ENCODE measurements around the gene SCNN1B.
A peak's percentile ranks its signal among the peaks of the same experiment; 100 is the strongest.
"Not testable (repeated sequence)": the region's sequence is repeated elsewhere in the genome, so short reads cannot be mapped to it uniquely, and the experiment has no call there.

SCNN1B gene

DNA sequence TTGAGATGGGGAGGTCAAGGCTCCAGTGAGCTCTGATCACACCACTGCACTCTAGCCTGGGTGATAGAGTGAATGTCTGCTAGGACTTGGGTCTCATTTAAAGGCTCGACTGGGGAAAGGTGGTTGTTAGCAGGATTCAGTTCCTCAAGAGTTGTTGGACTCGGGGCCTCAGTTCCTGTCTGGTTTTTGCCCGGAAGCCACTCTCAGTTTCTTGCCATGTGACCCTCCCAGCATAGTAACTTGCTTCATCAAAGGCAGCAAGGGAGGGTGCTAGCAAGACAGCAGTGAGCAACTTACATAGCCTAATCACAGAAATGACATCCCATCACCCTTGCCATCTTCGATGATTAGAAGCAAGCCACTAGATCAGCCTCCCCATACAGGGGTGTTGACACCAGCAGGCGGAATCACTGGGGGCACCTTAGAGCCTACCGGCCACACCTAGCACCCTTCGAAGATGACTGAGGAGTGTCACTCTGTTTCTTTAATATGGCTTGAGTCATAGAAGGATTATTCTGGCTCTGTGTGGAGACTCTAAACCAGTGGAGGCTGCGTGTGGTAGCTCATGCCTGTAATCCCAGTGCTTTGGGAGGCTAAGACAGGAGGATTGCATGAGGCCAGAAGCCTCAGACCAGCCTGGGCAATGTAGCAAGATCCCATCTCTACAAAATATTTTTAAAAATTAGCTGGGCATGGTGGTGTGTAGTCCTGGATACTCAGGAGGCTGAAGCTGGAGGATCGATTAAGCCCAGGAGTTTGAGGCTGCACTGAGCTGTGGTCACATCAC is 13.2 kb upstream of the SCNN1B start:
- DNase-seq, result no peak

GRCh38 chr16:23290189-23291062 is 11.7 kb upstream of the SCNN1B start:
- no peak for DNase-seq

- DNase-seq, result no peak
These were observed 9.1 kb upstream of the SCNN1B start for GRCh38 chr16:23293016-23293415.

DNA sequence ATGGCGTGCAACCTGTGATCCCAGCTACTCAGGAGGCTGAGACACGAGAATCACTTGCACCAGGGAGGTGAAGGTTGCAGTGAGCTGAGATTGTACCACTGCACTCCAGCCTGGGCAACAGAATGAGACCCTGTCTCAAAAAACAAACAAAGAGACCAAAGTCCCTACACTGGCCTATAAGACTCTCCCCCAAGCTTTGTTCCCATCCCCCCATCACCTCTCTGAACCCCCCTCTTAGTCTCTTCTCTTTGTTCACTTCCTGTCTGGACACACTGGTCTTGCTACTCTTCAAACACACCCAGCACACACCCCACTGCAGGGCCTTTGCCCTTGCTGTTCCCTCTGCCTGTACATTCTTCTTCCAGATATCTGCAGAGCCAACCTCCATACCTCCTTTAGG is 7.8 kb upstream of the SCNN1B start:
- no peak for DNase-seq

GRCh38 chr16:23296994-23297393 is 5.1 kb upstream of the SCNN1B start:
- peak; percentile 34 for DNase-seq

GRCh38 chr16:23298290-23298915 is 3.7 kb upstream of the SCNN1B start:
- DNase-seq, result no peak

GRCh38 chr16:23299815-23300214 is 2.3 kb upstream of the SCNN1B start:
- not testable (repeated sequence) for DNase-seq

DNA sequence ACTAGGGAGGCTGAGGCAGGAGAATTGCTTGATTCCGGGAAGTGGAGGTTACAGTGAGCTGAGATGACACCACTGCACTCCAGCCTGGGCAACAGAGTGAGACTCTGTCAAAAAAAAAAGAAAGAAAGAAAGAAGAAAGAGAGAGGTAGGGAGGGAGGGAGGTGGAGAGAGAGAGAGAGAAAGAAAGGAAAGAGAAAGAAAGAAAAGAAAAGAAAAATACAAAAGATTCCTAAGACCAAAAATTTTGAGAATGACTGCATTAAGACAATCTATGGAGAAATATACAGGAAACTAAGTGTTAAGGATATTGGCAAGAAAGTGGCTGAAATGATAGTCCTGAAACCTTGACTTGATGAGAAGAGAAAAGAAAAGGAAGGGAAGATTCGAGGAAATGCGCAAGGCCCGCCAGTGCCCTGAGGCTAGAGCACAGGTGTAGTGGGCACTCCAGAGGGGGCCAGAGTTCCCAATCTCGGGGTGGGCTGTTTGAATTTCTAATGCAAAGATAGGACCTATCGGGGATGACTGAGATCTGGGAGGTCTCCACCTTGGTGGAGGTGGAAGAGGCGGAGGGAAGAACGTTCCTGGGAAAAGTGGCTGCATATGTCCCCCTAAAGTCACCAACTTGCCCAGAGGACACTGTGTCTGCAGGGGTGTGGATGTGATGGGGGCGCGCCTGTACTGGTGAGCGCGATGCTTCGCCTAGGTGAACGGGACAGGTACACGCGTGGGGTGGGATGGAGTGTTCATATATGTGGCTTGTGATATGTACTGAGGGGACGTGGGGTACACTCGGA is 654 bp upstream of the SCNN1B start:
- no peak for DNase-seq

DNA sequence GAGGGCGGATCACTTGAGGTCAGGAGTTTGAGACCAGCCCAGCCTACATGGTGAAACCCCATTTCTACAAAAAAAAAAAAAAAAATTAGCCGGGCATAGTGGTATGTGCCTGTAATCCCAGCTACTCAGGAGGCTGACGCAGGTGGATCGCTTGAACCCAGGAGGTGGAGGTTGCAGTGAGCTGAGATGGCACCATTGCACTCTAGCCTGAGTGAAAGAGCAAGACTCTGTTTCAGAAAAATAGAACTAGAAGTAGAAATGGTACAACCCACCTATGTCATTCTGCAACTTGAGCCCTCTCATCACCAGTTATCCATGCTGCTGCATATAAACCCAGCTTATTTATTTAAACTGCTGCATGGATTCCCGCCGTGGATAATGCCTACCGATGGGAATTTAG is 1.6 kb downstream of the SCNN1B start:
- DNase-seq, result no peak

GRCh38 chr16:23304620-23305019 is 2.5 kb downstream of the SCNN1B start:
- no peak for DNase-seq

DNA sequence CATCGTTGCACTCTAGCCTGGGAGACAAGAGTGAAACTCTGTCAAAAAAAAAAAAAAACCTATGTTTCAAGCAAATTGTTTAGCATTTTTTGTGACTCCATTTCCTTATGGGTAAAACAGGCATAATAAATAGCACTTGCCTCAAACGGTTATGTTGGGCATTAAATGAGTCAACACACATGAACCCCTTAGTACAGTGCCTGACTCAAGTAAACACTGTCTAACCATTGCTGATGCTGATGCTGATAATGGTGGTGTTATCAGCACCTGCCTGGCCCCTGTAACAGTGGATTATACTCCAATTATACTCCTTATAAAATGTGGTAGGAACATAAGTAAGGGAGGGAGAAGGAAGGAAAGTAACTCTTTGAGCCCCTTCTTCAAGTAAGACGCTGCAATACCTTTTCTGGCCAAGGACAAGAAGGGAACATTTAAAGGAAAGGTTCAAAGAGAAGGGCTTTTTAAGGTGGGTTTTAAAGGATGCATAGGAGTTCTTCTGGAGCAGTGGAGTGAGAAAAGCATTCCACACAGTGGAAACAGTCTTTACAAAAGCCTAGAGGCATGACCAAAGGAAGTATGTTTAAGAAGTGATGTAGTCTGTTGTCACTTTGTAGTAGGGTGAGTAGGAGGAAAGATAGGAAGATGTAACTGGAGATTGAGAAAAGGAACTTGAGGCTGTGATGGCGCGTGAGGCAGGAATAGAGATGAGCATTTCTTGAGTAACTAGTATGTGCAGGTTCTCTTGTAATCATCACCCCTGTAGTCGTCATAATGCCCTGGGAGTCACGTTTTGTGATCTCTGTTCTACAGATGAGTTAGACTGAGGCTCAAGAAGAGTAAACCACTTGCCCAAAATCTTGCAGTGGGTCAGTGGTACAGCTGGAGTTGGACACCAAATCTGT is 4.3 kb downstream of the SCNN1B start:
- DNase-seq, result no peak

DNA sequence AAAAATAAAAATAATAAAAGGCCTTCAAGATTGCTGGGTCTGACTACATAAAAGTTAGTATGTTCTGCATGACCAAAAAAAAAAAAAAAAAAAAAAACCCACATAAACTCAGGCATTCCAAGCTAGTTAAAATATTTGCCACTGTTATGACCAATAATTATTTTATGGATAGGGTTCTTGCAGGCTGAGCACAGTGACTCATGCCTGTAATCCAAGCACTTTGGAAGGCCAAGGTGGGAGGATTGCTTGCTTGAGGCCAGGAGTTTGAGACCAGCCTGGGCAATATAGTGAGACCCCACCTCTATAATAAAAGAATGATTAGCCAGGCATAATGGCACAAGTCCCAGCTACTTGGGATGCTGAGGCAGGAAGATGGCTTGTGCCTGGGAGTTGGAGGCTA is 8.1 kb downstream of the SCNN1B start:
- DNase-seq, result no peak

GRCh38 chr16:23310744-23311143 is 8.6 kb downstream of the SCNN1B start:
- no peak for DNase-seq

DNA sequence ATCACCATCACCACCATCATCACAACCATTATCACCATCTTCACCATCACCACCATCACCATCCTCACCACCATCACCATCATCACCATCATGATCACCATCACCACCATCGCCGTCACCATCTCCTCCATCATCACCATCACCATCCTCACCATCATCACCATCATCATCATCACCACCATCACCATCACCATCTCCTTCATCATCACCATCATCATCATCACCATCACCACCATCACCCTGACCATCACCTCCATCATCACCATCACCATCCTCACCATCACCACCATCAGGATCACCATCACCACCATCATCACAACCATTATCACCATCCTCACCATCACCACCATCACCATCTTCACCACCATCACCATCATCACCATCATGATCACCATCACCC is 14.1 kb downstream of the SCNN1B start:
- DNase-seq, result no peak

GRCh38 chr16:23316634-23317265 is 14.6 kb downstream of the SCNN1B start:
- no peak for DNase-seq

DNA sequence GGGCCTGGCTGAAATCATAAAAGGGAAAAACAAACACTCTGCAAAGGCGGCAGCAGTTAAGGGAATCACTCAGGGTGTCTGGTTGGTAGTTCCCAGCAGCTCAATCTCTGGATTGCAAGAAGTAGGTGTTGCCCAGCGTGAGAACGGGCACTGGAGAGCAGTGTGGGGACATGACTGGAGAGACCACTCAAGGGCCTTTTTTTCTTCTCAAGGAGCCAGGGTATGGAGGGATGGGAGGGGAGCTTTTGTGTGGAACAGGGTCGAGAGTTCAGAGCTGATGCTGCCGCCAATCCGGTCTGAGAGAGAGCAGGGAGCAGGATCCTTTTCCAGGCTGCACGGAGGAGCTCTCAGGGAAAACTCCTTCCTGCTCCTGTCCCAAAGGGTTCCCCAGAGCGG is 15.2 kb downstream of the SCNN1B start:
- no peak for DNase-seq

GRCh38 chr16:23317751-23318150 is 15.6 kb downstream of the SCNN1B start:
- DNase-seq, result no peak

DNA sequence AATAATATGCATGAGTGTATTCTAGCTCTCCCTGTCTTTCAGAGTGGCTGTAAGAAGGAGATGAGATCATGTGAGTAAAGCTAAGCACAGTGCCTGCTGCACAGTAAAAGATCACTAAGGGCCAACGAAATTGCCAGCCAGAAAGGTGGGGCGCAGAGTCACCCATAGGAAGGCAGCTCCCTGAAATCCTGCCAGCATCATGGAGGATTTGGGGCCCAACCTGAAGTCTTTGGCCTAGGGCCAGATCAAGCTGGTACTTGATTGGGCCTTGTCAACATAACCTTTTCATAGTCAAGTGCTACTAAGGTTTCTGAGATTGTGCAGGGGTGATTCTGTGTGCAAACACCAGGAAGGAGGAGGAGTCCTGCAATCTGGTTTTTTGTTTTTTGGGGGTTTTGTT is 16.5 kb downstream of the SCNN1B start:
- no peak for DNase-seq

DNA sequence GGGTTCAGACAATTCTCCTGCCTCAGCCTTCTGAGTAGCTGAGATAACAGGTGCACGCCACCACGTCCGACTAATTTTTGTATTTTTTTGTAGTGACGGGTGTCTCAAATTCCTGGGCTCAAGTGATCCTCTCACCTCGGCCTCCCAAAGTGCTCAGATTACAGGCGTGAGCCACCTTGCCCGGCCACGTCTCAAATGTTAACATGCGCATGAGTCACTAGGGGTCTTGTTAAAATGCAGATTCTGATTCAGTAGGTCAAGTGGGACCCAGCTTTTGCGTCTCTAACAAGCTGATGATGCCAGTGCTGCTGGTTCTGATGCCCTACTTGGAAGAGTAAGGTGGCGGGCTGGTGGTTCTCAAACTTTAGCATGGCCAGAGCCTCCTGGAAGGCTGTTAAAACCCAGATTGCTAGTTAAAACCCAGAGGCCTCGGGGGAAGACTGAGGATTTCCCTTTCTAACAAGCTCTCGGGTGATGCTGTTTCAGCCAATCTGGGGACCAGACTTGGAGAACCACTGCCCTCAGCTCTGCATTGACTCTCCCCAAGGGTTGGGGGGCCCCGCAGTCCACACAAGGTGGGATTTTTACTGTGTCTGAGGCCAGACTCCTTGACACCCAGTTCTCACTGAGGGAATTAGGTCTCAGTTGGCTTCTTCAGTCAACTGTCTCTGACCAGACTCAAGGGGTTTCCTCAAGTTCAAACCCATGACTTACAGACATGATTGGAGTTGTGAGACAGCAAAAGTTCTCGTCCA is 17.9 kb downstream of the SCNN1B start:
- no peak for DNase-seq

- no peak for DNase-seq
These were observed 18.6 kb downstream of the SCNN1B start for GRCh38 chr16:23320693-23321092.

Measured in NCI-H146 (cell line).